ENCODE measurements around the gene ARID4A.
A peak's percentile ranks its signal among the peaks of the same experiment; 100 is the strongest.
"Not testable (repeated sequence)": the region's sequence is repeated elsewhere in the genome, so short reads cannot be mapped to it uniquely, and the experiment has no call there.

ARID4A gene, protein sequence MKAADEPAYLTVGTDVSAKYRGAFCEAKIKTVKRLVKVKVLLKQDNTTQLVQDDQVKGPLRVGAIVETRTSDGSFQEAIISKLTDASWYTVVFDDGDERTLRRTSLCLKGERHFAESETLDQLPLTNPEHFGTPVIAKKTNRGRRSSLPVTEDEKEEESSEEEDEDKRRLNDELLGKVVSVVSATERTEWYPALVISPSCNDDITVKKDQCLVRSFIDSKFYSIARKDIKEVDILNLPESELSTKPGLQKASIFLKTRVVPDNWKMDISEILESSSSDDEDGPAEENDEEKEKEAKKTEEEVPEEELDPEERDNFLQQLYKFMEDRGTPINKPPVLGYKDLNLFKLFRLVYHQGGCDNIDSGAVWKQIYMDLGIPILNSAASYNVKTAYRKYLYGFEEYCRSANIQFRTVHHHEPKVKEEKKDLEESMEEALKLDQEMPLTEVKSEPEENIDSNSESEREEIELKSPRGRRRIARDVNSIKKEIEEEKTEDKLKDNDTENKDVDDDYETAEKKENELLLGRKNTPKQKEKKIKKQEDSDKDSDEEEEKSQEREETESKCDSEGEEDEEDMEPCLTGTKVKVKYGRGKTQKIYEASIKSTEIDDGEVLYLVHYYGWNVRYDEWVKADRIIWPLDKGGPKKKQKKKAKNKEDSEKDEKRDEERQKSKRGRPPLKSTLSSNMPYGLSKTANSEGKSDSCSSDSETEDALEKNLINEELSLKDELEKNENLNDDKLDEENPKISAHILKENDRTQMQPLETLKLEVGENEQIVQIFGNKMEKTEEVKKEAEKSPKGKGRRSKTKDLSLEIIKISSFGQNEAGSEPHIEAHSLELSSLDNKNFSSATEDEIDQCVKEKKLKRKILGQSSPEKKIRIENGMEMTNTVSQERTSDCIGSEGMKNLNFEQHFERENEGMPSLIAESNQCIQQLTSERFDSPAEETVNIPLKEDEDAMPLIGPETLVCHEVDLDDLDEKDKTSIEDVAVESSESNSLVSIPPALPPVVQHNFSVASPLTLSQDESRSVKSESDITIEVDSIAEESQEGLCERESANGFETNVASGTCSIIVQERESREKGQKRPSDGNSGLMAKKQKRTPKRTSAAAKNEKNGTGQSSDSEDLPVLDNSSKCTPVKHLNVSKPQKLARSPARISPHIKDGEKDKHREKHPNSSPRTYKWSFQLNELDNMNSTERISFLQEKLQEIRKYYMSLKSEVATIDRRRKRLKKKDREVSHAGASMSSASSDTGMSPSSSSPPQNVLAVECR

GRCh38 chr14:58298477-58299400 lies at the start of gene ARID4A:
TSS of gene ARID4A (plus strand) at chr14:58298555. CDS start at chr14:58299855, 1,300 bp downstream.
- DNase-seq: peak; percentile 94

GRCh38 chr14:58249611-58250010 lies 48.7 kb upstream of the ARID4A start:
- no peak for DNase-seq

GRCh38 chr14:58258156-58258555 lies 40.2 kb upstream of the ARID4A start:
- DNase-seq: no peak

GRCh38 chr14:58262005-58262404 lies 36.4 kb upstream of the ARID4A start:
- DNase-seq: not testable (repeated sequence)

DNA sequence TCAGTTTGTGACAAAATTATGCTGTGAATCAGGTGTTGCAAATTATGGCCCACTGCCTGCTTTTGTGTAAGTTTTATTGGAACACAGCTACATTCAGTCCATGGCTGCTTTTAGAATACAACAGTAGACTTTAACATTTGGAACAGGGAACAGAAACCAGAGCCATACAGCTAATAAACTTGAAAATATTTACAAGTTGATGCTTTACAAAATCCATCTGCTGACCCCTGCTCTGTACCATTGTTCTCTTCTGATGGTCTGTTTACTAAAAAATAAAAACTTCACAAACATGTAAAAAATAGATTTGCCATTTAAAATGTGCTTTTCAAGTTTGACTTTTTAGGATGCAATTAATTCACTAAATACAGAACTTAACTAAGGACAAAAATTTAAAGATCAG lies 33.0 kb upstream of the ARID4A start:
- no peak for DNase-seq

DNA sequence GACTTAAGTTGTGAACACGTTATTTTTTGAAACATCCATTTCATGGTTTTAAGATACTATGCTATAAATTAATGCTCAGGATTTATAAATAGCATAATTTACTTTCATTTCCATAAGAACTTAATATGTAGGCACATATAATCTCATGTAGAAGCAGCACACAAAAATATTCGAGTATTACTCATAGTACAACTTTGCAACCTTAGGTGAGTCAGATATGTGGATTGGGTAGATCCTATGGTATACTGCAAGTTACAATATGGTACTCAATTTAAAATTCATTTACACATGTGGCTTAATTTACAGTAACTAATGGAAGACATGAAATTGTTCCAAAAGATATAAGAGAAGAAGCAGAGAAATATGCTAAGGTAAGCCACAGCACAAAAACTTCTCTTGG lies 27.7 kb upstream of the ARID4A start:
- no peak for DNase-seq

DNA sequence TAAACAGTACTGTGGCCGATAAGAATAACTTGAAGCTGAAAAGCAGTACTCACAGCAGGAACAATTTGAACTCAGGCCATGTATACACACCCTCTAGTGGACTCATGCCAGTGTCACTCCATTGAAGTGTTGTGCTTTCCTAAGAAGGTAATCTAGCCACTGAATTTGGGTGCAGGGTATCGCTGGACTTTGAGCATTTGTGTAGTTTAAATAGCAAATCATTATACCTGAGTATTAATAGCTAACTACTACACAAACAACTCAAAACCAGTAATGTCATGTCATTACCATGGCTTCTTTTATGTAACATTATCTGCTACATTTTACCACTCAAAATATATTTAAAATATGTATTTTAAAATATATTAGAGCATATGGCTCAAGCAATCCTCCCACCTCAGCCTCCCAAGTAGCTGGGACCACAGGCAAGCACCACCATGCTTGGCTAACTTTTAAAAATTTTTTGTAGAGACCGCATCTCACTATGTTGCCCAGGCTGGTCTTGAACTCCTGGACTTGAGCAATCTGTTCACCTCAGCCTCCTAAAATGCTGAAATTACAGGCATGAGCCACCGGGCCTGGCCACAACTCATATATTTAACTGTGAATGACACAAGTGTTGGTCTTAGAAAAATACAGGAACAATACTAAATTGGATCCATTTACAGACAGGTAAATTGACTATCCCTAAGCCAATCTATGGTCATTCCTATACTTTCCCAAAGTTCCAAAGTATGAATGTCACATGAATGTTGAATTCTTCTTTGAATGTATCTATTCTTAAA lies 25.6 kb upstream of the ARID4A start:
- DNase-seq: no peak

DNA sequence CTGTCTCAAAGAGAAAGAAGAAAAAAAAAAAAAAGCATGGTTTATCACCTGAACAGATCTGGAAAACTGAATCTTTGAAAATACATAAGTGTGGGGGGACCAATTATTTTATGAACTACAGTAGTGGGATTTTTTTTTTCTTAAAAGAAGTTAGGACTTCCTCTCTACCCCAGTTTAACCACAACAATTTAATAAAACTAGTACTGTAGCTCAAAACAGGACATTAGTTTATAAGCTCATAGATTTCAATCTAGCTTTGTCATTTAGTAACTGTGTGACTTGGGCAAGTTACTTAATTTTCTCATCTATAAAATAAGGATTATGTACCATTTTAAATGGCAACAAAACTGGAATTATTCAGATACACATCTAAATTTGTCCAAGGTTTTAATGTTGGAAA lies 23.5 kb upstream of the ARID4A start:
- no peak for DNase-seq

DNA sequence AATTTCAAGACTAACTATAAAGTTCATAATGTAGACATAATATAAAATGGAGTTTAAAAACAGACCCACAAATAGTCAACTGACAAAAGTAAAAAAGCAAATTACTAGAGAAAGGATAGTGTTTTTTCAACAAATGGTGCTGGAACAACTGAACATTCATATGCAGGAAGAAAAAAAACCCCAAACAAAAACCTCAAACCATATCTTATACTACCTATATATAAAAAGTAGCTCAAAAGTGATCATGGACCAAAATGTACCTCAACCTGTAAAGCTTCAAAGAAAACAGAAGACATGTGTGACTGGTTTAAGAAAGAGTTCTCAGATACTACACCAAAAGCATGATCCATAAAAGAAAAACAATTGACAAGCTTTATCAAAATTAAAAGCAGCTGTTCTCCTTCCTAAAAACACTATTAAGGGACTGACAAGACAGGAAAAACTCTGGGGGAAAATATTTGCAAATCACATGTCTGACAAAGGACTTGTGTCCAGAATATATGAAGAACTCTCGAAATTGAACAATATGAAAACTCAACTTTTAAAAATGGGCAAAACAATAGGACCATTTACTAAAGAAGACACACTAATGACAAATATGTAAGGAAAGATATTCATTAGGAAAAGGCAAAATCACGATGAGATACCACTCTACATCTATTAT lies 22.7 kb upstream of the ARID4A start:
- DNase-seq: no peak

DNA sequence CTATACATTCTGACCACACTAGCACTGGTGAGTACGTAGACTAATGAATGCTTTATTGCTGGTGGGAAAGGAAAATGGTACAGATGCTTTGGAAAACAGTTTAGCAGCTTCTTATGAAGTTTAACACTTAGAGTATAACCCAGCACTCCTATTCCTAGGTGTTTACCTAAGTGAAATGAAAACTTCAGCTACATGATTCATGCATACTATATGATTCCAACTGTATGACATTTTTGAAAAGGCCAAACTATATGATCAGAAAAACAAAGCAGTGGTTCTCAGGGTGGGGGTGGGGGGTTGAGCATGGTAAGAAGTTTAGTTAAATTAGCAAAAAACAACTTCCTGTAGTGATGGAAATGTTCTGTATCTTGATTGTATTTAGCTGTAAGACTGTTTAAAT lies 22.1 kb upstream of the ARID4A start:
- DNase-seq: no peak

GRCh38 chr14:58278177-58278576 lies 20.2 kb upstream of the ARID4A start:
- DNase-seq: no peak

DNA sequence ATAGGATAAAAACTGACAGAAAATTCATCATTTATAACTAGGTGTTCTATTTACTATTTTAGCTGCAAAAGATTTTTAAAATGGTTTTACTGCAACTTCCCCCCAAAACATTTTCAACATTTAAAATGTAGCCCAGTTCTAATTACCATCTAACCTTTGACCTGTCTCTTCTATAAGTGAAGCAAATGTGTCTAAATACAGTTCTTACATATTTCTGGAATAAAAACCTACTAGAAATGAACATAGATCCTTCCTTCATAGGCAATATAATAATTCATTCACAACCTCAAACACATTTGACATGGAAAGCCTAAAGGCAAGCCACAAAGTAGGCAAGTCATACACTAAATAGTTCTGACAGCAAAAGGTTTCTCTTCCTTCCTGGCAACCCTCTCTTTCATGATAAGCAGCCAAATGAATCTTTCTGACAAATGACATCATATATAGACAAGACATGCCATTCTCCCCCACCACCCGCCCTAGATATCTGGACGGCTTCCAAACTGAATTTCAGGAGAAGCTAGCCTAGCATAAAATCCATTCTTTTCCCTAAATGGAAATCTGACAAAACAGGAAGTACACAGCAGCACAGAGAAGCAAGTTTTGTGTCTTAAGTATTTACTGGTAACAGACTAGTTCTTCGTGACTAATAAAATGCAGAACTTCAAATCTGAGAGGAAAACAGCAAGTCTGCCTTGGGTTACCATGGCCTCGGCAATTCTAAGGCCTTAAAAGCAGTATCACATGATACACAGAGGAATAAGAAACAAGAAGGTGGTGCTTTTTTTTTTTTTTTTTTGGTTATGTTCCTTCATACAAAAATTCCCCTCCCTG lies 17.2 kb upstream of the ARID4A start:
- DNase-seq: peak; percentile 39

GRCh38 chr14:58281969-58282368 lies 16.4 kb upstream of the ARID4A start:
- no peak for DNase-seq

GRCh38 chr14:58282925-58283593 lies 15.3 kb upstream of the ARID4A start:
- no peak for DNase-seq

DNA sequence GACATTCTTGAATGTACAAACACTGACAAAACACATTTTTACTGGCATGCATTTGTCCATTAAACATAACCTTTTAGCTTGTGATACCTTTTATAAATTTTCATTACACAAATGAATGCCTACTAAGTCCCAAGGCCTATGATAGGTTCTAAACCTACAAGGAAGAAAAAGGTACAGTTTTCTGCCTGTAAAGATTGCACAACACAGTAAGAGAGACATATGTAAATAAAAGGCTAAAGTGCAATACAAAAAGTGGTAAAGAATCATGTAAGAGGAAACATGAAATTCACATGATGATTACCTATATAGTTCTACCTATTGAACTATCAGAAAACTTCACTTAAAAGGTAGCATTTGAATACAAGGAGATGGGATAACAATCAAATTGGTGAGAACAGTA lies 14.6 kb upstream of the ARID4A start:
- DNase-seq: no peak

DNA sequence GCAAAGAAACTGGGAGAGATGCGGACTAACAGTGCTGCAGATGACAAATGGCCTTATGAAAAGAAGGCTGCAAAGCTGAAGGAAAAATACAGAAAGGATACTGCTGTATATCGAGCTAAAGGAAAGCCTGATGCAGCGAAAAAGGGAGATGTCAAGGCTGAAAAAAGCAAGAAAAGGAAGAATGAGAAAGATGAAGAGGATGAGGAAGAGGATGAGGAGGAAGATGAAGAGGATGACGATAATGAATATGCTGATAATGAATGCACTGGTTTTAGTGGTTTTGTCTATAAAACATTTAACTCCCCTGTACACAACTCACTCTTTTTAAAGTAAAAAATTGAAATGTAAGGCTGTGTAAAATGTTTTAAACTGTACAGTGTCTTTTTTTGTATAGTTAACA lies 13.2 kb upstream of the ARID4A start:
- no peak for DNase-seq

DNA sequence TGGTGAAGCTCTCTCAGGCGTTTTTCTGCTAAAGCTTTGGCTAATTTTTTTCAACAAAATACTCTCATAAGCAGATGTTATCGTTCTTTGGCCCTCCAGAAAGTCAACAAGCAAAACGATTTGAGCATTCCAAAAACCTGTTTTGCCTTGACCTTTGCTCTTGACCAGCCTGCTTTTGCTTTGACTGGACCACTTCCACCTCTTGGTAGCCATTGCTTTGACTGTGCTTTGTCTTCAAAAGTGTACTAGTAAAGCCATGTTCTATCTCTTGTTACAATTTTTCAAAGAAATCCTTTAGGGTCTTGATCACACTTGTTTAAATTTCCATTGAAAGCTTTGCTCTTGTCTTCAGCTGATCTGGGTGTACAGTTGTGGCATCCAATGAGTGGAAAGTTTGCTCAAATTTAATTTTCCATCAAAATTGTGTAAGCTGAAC lies 10.7 kb upstream of the ARID4A start:
- no peak for DNase-seq

DNA sequence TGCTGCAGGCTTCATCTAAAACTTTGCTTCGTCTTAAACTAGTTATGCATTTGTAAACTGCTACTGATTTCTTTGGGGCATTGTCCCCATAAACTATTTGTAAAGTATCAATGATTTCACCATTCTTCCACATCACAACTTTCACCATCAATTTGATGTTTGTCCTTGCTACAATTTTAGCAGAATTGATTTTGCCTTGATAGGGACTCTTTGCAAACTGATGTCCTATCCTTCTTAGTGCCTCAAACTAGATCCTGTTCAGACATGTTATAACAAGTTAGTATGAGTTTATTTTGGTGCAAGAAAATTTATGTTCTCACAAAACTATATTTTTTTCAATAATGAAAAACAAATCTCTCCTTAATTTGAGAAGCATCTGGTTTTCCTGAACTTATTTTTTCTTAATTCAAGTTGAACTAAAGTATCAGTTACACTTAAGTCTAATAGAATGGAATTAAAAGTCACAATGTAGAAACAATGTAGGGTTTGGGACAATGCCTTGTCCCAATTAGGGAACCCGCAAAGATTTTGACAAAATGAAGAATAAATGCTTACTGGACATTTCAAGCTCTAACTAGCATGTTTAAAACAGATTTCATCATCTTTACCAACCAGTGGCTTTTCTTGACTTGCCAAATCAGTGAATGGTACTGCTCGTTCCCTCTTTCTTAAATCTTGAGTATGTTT lies 10.1 kb upstream of the ARID4A start:
- DNase-seq: no peak

Measured in retina (tissue), 1 donor.